Measurements from ENCODE around the gene MSANTD1. TPM values are rescaled to one million over a fixed set of nuclear protein-coding genes. Genes with fewer than 3 reads are reported as not detected.

Gene MSANTD1
- total RNA-seq, 2 donors from 2014 or later = not detected

- no peak overlapping the region for H3K4me3 ChIP-seq
- no peaks in the 10 kb centered on the region for H3K9me3 ChIP-seq
- H3K4me1 ChIP-seq = no peaks in the 10 kb centered on the region
- no peak overlapping the region for H3K27ac ChIP-seq
- TF ChIP-seq CTCF (IDR thresholded peaks at IDR 0.05) = no peak
- H3K27me3 ChIP-seq = no peaks in the 10 kb centered on the region
- DNase-seq (ENCODE audit: low spot score) = no peak
- peaks cover 69% of the 10 kb centered on the region for H3K36me3 ChIP-seq
Measured at GRCh38 chr4:3232001-3232400, 17.0 kb upstream of the MSANTD1 start.

- no peaks in the 10 kb centered on the region for H3K9me3 ChIP-seq
- no peaks in the 10 kb centered on the region for H3K4me1 ChIP-seq
- DNase-seq (ENCODE audit: low spot score) = no peak
- H3K36me3 ChIP-seq = peaks cover 74% of the 10 kb centered on the region
- no peak overlapping the region for H3K27ac ChIP-seq
- H3K4me3 ChIP-seq = no peak overlapping the region
- H3K27me3 ChIP-seq = no peaks in the 10 kb centered on the region
- TF ChIP-seq CTCF (IDR thresholded peaks at IDR 0.05) = no peak
Measured at GRCh38 chr4:3232871-3233271, 16.1 kb upstream of the MSANTD1 start.

GRCh38 chr4:3233391-3234071 lies 15.4 kb upstream of the MSANTD1 start:
- no peaks in the 10 kb centered on the region for H3K4me1 ChIP-seq
- peaks cover 75% of the 10 kb centered on the region for H3K36me3 ChIP-seq
- H3K9me3 ChIP-seq = no peaks in the 10 kb centered on the region
- no peak for DNase-seq (ENCODE audit: low spot score)
- no peak overlapping the region for H3K4me3 ChIP-seq
- H3K27ac ChIP-seq = no peak overlapping the region
- H3K27me3 ChIP-seq = no peaks in the 10 kb centered on the region
- no peak for TF ChIP-seq CTCF (IDR thresholded peaks at IDR 0.05)

GRCh38 chr4:3234171-3235029 lies 14.6 kb upstream of the MSANTD1 start:
- no peaks in the 10 kb centered on the region for H3K27me3 ChIP-seq
- no peak overlapping the region for H3K27ac ChIP-seq
- no peaks in the 10 kb centered on the region for H3K9me3 ChIP-seq
- peaks cover 73% of the 10 kb centered on the region for H3K36me3 ChIP-seq
- H3K4me3 ChIP-seq = no peak overlapping the region
- no peak for TF ChIP-seq CTCF (IDR thresholded peaks at IDR 0.05)
- H3K4me1 ChIP-seq = no peaks in the 10 kb centered on the region
- DNase-seq (ENCODE audit: low spot score) = no peak

GRCh38 chr4:3235030-3235345 lies 14.0 kb upstream of the MSANTD1 start:
- Histone ChIP-seq H3K4me3 (no peak overlapping the region), H3K36me3 (peaks cover 73% of the 10 kb centered on the region), H3K9me3 (no peaks in the 10 kb centered on the region), H3K27ac (no peak overlapping the region), H3K27me3 (no peaks in the 10 kb centered on the region), H3K4me1 (no peaks in the 10 kb centered on the region)
- no peak for TF ChIP-seq CTCF (IDR thresholded peaks at IDR 0.05)
- DNase-seq (ENCODE audit: low spot score) = no peak

Data from right atrium auricular region (tissue), 2 donors.